ENCODE measurements around the gene GPR84.

The GPR84 gene

DNA sequence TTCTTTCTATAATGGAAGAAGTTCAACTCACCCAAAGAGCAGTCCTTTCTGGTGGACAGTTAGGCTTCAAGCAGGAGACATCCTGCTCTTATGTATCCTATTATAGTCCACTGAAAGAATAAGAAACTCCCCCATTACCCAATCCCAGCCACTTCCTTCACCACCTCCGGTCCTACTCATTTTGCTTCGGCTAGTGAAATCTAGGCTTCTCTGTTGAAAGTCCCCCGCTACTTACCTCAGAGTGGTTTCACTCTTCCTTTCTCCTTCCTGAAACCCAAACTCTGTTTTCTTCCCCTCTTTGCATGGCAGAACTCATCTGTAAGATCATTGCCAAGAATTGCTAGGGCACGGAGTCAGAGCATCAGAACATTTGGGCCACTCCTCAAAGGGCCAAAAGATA is at the start of gene GPR84:
Gene GPR84, minus strand, starts transcription at position 74 of the 400 bp plus-strand sequence. CDS start 635 bp downstream, outside the sequence.
- no peak within 1 kb of the TSS for H3K4me3 ChIP-seq (ENCODE audit: low read length in 2 of 2)
- no peaks in the 10 kb centered on the region for H3K27me3 ChIP-seq (ENCODE audit: control insufficient read depth in 1 of 2, insufficient read depth in 2 of 2, low read length in 2 of 2)
- no peaks in the 10 kb centered on the region for H3K36me3 ChIP-seq (ENCODE audit: control insufficient read depth in 2 of 2, insufficient read depth in 2 of 2, low read length in 2 of 2)
- H3K27ac ChIP-seq (ENCODE audit: low read length) = no peak within 1 kb of the TSS
- no peak within 1 kb of the TSS for H3K9ac ChIP-seq (ENCODE audit: low read length in 2 of 2)
- H3K9me3 ChIP-seq (ENCODE audit: control insufficient read depth in 2 of 2, low read length in 2 of 2) = no peaks in the 10 kb centered on the region
- H3K4me1 ChIP-seq (ENCODE audit: control insufficient read depth, insufficient read depth, low read length) = peaks cover 22% of the 10 kb centered on the region

- Histone ChIP-seq H3K4me1 (ENCODE audit: control insufficient read depth, insufficient read depth, low read length) (peaks cover 63% of the 10 kb centered on the region), H3K27me3 (ENCODE audit: control insufficient read depth in 1 of 2, insufficient read depth in 2 of 2, low read length in 2 of 2) (no peaks in the 10 kb centered on the region), H3K9me3 (ENCODE audit: control insufficient read depth in 2 of 2, low read length in 2 of 2) (no peaks in the 10 kb centered on the region), H3K9ac (ENCODE audit: low read length in 2 of 2) (peak overlapping the region; percentile 6 to 43), H3K4me3 (ENCODE audit: low read length in 2 of 2) (peak overlapping the region; percentile 60 to 66), H3K27ac (ENCODE audit: low read length) (peak overlapping the region; percentile 69), H3K36me3 (ENCODE audit: control insufficient read depth in 2 of 2, insufficient read depth in 2 of 2, low read length in 2 of 2) (peaks cover 19 to 36% of the 10 kb centered on the region in 2 donors)
Observed at GRCh38 chr12:54413284-54414190, 49.3 kb upstream of the GPR84 start.

- Histone ChIP-seq H3K36me3 (ENCODE audit: control insufficient read depth in 2 of 2, insufficient read depth in 2 of 2, low read length in 2 of 2) (peaks cover 23 to 40% of the 10 kb centered on the region in 2 donors), H3K9me3 (ENCODE audit: control insufficient read depth in 2 of 2, low read length in 2 of 2) (no peaks in the 10 kb centered on the region), H3K27ac (ENCODE audit: low read length) (peak overlapping the region; percentile 69), H3K4me3 (ENCODE audit: low read length in 2 of 2) (peak overlapping the region; percentile 60 to 66), H3K27me3 (ENCODE audit: control insufficient read depth in 1 of 2, insufficient read depth in 2 of 2, low read length in 2 of 2) (no peaks in the 10 kb centered on the region), H3K9ac (ENCODE audit: low read length in 2 of 2) (peak overlapping the region; percentile 29 to 43), H3K4me1 (ENCODE audit: control insufficient read depth, insufficient read depth, low read length) (peaks cover 62% of the 10 kb centered on the region)
Observed at GRCh38 chr12:54412786-54413185, 48.5 kb upstream of the GPR84 start.

DNA sequence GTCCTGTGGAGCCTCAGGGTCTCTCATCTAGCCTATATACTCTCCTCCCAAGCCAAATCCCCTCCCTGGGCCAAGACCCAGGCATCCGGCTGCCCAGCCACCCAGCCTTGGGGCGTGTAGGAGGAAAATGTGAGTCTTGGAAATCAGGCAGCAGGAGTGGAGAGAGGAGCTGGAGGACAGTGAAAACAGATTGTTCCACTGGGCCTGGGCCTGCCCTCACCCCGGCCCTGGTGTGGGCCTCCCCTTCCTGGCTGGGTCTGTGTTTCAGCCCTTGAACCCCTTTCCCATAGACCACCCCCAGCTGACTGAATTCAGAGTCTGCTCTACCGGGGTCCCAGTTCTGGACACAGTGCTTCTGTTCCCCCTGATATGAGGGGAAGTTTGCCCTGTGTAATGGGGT is 48.1 kb upstream of the GPR84 start:
- Histone ChIP-seq H3K36me3 (ENCODE audit: control insufficient read depth in 2 of 2, insufficient read depth in 2 of 2, low read length in 2 of 2) (peaks cover 27 to 41% of the 10 kb centered on the region in 2 donors), H3K4me1 (ENCODE audit: control insufficient read depth, insufficient read depth, low read length) (peaks cover 58% of the 10 kb centered on the region), H3K27ac (ENCODE audit: low read length) (peak overlapping the region; percentile 69), H3K9me3 (ENCODE audit: control insufficient read depth in 2 of 2, low read length in 2 of 2) (no peaks in the 10 kb centered on the region), H3K27me3 (ENCODE audit: control insufficient read depth in 1 of 2, insufficient read depth in 2 of 2, low read length in 2 of 2) (no peaks in the 10 kb centered on the region), H3K4me3 (ENCODE audit: low read length in 2 of 2) (peak overlapping the region; percentile 60 to 66), H3K9ac (ENCODE audit: low read length in 2 of 2) (peak overlapping the region; percentile 29 to 43)

- H3K36me3 ChIP-seq (ENCODE audit: control insufficient read depth in 2 of 2, insufficient read depth in 2 of 2, low read length in 2 of 2) = peaks cover 33 to 48% of the 10 kb centered on the region in 2 donors
- H3K4me1 ChIP-seq (ENCODE audit: control insufficient read depth, insufficient read depth, low read length) = peaks cover 51% of the 10 kb centered on the region
- H3K4me3 ChIP-seq (ENCODE audit: low read length in 2 of 2) = peak overlapping the region in 1 of 2 donors; percentile 60
Observed at GRCh38 chr12:54411391-54412241, 47.3 kb upstream of the GPR84 start.

DNA sequence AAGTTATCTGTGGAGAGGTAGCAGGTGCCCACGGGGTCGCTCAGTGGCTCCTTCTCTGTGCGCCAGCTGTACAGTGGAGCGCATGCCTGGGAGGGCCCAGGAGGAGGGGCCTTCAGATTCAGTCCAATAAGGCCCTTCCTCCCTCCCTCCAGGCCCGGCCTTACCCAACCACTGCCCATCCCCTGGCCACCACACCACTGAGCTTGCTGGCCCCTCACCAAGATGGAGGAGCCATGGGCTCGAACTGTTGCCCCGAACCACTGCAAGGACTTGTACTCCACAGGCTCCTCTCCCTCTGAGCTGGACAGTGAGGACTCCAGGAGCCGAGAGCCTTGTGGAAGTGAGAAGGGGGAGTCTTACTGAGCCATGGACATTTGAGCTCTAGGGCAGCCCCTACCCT is 45.0 kb upstream of the GPR84 start:
- Histone ChIP-seq H3K9ac (ENCODE audit: low read length in 2 of 2) (no peak overlapping the region), H3K36me3 (ENCODE audit: control insufficient read depth in 2 of 2, insufficient read depth in 2 of 2, low read length in 2 of 2) (peaks cover 51 to 67% of the 10 kb centered on the region in 2 donors), H3K4me3 (ENCODE audit: low read length in 2 of 2) (no peak overlapping the region), H3K27me3 (ENCODE audit: control insufficient read depth in 1 of 2, insufficient read depth in 2 of 2, low read length in 2 of 2) (no peaks in the 10 kb centered on the region), H3K27ac (ENCODE audit: low read length) (peak overlapping the region; percentile 11), H3K4me1 (ENCODE audit: control insufficient read depth, insufficient read depth, low read length) (peaks cover 39% of the 10 kb centered on the region), H3K9me3 (ENCODE audit: control insufficient read depth in 2 of 2, low read length in 2 of 2) (no peaks in the 10 kb centered on the region)

More at GRCh38 chr12:54411391-54412241, 47.3 kb upstream of the GPR84 start:
- H3K27ac ChIP-seq (ENCODE audit: low read length) = peak overlapping the region; percentile 69
- H3K27me3 ChIP-seq (ENCODE audit: control insufficient read depth in 1 of 2, insufficient read depth in 2 of 2, low read length in 2 of 2) = no peaks in the 10 kb centered on the region
- peak overlapping the region in 1 of 2 donors; percentile 43 for H3K9ac ChIP-seq (ENCODE audit: low read length in 2 of 2)
- no peaks in the 10 kb centered on the region for H3K9me3 ChIP-seq (ENCODE audit: control insufficient read depth in 2 of 2, low read length in 2 of 2)

- Histone ChIP-seq H3K9me3 (ENCODE audit: control insufficient read depth in 2 of 2, low read length in 2 of 2) (no peaks in the 10 kb centered on the region), H3K4me3 (ENCODE audit: low read length in 2 of 2) (no peak overlapping the region), H3K4me1 (ENCODE audit: control insufficient read depth, insufficient read depth, low read length) (peaks cover 20% of the 10 kb centered on the region), H3K9ac (ENCODE audit: low read length in 2 of 2) (peak overlapping the region in 1 of 2 donors; percentile 42), H3K27ac (ENCODE audit: low read length) (no peak overlapping the region), H3K36me3 (ENCODE audit: control insufficient read depth in 2 of 2, insufficient read depth in 2 of 2, low read length in 2 of 2) (peaks cover 67 to 78% of the 10 kb centered on the region in 2 donors), H3K27me3 (ENCODE audit: control insufficient read depth in 1 of 2, insufficient read depth in 2 of 2, low read length in 2 of 2) (no peaks in the 10 kb centered on the region)
Observed at GRCh38 chr12:54407183-54407905, 43.1 kb upstream of the GPR84 start.

DNA sequence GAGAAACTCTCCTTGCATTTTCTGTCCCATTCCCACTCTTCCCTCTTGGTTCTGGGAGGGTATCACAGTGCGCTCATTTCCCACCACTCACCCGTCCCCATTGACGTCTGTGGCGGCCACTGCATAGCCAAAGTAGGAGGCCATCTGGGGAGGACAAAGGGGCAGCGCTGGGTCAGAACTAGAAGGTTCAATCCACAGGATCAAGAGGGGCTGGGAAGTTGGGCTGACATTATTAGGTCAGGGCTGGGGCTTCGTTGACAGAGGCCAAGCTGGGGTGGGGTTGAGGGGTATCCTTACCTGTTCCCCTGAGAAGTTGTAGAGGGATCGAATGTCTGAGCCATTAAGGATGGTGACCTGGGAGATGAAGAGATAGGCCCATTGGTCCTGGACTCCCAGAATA is 41.3 kb upstream of the GPR84 start:
- no peaks in the 10 kb centered on the region for H3K9me3 ChIP-seq (ENCODE audit: control insufficient read depth in 2 of 2, low read length in 2 of 2)
- H3K4me1 ChIP-seq (ENCODE audit: control insufficient read depth, insufficient read depth, low read length) = peaks cover 7% of the 10 kb centered on the region
- no peaks in the 10 kb centered on the region for H3K27me3 ChIP-seq (ENCODE audit: control insufficient read depth in 1 of 2, insufficient read depth in 2 of 2, low read length in 2 of 2)
- H3K4me3 ChIP-seq (ENCODE audit: low read length in 2 of 2) = no peak overlapping the region
- no peak overlapping the region for H3K9ac ChIP-seq (ENCODE audit: low read length in 2 of 2)
- peak overlapping the region; percentile 37 for H3K27ac ChIP-seq (ENCODE audit: low read length)
- H3K36me3 ChIP-seq (ENCODE audit: control insufficient read depth in 2 of 2, insufficient read depth in 2 of 2, low read length in 2 of 2) = peaks cover 79 to 88% of the 10 kb centered on the region in 2 donors

DNA sequence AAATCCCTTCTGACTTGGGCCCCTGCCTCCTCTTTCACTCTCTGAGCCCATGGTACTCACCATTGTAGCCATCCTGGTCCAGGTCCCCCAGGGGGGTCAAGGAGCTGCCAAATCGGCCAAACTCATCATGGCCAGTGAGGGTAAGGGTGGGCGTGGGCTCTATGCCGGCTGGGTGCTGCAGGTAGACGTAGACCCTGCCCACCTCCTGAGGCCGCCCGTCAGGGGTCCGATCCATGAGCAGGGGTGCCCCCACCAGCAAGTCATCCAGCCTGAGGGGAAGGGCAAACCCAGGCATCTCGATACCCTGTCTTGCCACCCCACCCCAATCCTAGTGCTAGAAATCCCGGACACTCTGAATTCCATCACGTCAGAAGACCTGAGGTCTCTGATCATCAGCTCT is 40.8 kb upstream of the GPR84 start:
- Histone ChIP-seq H3K27ac (ENCODE audit: low read length) (peak overlapping the region; percentile 37), H3K9ac (ENCODE audit: low read length in 2 of 2) (peak overlapping the region in 1 of 2 donors; percentile 25), H3K27me3 (ENCODE audit: control insufficient read depth in 1 of 2, insufficient read depth in 2 of 2, low read length in 2 of 2) (no peaks in the 10 kb centered on the region), H3K9me3 (ENCODE audit: control insufficient read depth in 2 of 2, low read length in 2 of 2) (no peaks in the 10 kb centered on the region), H3K4me1 (ENCODE audit: control insufficient read depth, insufficient read depth, low read length) (peaks cover 7% of the 10 kb centered on the region), H3K36me3 (ENCODE audit: control insufficient read depth in 2 of 2, insufficient read depth in 2 of 2, low read length in 2 of 2) (peaks cover 82 to 92% of the 10 kb centered on the region in 2 donors), H3K4me3 (ENCODE audit: low read length in 2 of 2) (no peak overlapping the region)
